ENCODE measurements around the gene TTLL13. TPM values are rescaled to one million over a fixed set of nuclear protein-coding genes. Genes with fewer than 3 reads are reported as not detected.

The TTLL13 gene
- total RNA-seq, 2 donors from 2014 or later = 0.15 to 0.46 TPM

DNA sequence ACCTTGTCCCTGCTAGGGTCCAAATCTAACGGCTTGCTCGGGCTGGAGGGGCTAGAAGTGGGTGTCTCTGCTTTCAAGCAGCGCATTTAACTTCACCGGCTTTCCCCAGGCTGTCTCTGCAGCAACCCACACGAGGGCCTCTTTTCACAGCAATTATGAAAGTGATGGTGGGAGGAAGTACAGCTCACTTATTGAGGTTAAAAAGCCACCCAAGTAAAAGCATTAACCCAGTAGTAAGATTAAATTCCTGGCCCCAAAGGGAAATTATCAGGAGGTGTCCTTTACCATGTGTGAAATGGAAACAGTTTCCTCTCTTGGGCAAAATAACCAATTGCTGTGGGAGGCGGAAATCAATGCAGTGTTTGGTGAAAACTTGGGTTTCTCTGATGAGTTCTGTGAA lies 57.2 kb downstream of the TTLL13 start:
- no peak overlapping the region for H3K4me3 Mint-ChIP-seq
- TF ChIP-seq, protein P1, sequence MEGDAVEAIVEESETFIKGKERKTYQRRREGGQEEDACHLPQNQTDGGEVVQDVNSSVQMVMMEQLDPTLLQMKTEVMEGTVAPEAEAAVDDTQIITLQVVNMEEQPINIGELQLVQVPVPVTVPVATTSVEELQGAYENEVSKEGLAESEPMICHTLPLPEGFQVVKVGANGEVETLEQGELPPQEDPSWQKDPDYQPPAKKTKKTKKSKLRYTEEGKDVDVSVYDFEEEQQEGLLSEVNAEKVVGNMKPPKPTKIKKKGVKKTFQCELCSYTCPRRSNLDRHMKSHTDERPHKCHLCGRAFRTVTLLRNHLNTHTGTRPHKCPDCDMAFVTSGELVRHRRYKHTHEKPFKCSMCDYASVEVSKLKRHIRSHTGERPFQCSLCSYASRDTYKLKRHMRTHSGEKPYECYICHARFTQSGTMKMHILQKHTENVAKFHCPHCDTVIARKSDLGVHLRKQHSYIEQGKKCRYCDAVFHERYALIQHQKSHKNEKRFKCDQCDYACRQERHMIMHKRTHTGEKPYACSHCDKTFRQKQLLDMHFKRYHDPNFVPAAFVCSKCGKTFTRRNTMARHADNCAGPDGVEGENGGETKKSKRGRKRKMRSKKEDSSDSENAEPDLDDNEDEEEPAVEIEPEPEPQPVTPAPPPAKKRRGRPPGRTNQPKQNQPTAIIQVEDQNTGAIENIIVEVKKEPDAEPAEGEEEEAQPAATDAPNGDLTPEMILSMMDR (conservative IDR thresholded peaks at IDR 0.05) = no peak
- H3K4me1 Mint-ChIP-seq = no peaks in the 10 kb centered on the region
- 83 to 90% methylated on average over 2 to 6 of the region's 6 CpGs for WGBS, 2 experiments (ENCODE audit: insufficient coverage in 1 of 2, insufficient read length in 1 of 2)
- DNase-seq = no peak
- Histone ChIP-seq H3K36me3 (ENCODE audit: control insufficient read depth, insufficient read depth, low read length) (no peaks in the 10 kb centered on the region), H3K27me3 (ENCODE audit: control insufficient read depth, insufficient read depth, low read length, poor library complexity, severe bottlenecking) (no peaks in the 10 kb centered on the region), H3K4me1 (ENCODE audit: control insufficient read depth, insufficient read depth, low read length) (no peaks in the 10 kb centered on the region), H3K9ac (ENCODE audit: extremely low read depth, low read length, poor library complexity, severe bottlenecking) (no peak overlapping the region), H3K4me3 (ENCODE audit: low read length) (no peak overlapping the region), H3K9me3 (ENCODE audit: control insufficient read depth, low read length) (no peaks in the 10 kb centered on the region), H3K27ac (ENCODE audit: low read depth, low read length) (no peak overlapping the region)
- no peak overlapping the region for H3K27ac Mint-ChIP-seq
- H3K9me3 Mint-ChIP-seq = no peaks in the 10 kb centered on the region
- H3K27me3 Mint-ChIP-seq (ENCODE audit: insufficient read depth) = peaks cover 2% of the 10 kb centered on the region
- H3K36me3 Mint-ChIP-seq (ENCODE audit: low read depth) = no peaks in the 10 kb centered on the region

DNA sequence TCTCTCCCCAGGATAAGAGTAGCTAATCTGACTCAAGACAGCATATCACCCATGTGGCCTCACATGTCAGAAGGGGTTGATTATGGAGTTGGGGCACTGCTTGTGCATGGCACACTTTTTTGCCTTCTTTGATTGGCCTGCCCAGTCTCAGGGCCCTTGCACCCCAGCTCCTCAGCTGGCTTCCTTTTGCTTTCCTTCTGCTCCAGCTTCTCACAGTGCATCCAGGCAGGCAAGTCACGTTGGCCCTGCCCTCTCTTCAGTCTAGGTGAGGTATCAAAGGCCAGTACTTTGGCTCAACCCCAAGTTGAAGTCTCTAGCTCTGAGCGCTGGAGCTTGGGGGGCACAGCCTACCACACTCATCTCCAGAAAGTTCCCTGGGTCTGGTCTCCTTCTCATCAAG lies 58.3 kb downstream of the TTLL13 start:
- no peak for DNase-seq
- no peaks in the 10 kb centered on the region for H3K9me3 ChIP-seq (ENCODE audit: control insufficient read depth, low read length)
- H3K9me3 Mint-ChIP-seq = no peaks in the 10 kb centered on the region
- no peaks in the 10 kb centered on the region for H3K4me1 Mint-ChIP-seq
- peaks cover 2% of the 10 kb centered on the region for H3K27me3 Mint-ChIP-seq (ENCODE audit: insufficient read depth)
- no peak overlapping the region for H3K4me3 ChIP-seq (ENCODE audit: low read length)
- no peak overlapping the region for H3K9ac ChIP-seq (ENCODE audit: extremely low read depth, low read length, poor library complexity, severe bottlenecking)
- WGBS, 2 experiments (ENCODE audit: insufficient coverage in 1 of 2, insufficient read length in 1 of 2) = 87% methylated on average over 2 of the region's 2 CpGs; no CpG with 5 or more reads in 1 of the 2 experiments
- no peak overlapping the region for H3K27ac Mint-ChIP-seq
- H3K27ac ChIP-seq (ENCODE audit: low read depth, low read length) = no peak overlapping the region
- no peaks in the 10 kb centered on the region for H3K27me3 ChIP-seq (ENCODE audit: control insufficient read depth, insufficient read depth, low read length, poor library complexity, severe bottlenecking)
- H3K4me3 Mint-ChIP-seq = no peak overlapping the region
- TF ChIP-seq, protein P1 (conservative IDR thresholded peaks at IDR 0.05) = no peak
- no peaks in the 10 kb centered on the region for H3K4me1 ChIP-seq (ENCODE audit: control insufficient read depth, insufficient read depth, low read length)
- H3K36me3 ChIP-seq (ENCODE audit: control insufficient read depth, insufficient read depth, low read length) = no peaks in the 10 kb centered on the region
- no peaks in the 10 kb centered on the region for H3K36me3 Mint-ChIP-seq (ENCODE audit: low read depth)

DNA sequence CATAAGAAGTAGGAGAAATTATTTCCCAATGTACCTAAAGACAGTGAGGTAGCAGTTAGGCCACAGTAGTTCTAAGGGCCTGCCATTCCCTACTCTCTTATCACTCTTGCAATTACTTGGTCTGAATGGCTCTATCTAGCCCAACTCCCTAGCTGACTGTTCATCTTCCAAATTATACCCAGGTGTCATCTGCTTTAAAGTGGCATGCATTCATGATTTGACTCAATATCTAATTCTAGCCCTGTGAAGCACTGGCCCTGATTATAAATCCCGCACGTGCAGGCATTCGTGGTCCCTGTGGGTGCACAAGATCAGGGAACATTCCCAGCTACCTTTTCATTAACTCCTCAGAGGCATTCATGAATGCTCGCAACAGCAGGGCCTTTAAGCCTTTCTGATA lies 59.7 kb downstream of the TTLL13 start:
- no peak overlapping the region for H3K27ac ChIP-seq (ENCODE audit: low read depth, low read length)
- H3K4me3 ChIP-seq (ENCODE audit: low read length) = no peak overlapping the region
- H3K9me3 ChIP-seq (ENCODE audit: control insufficient read depth, low read length) = no peaks in the 10 kb centered on the region
- no peaks in the 10 kb centered on the region for H3K27me3 ChIP-seq (ENCODE audit: control insufficient read depth, insufficient read depth, low read length, poor library complexity, severe bottlenecking)
- 87 to 98% methylated on average over 4 of the region's 4 CpGs for WGBS, 2 experiments (ENCODE audit: insufficient coverage in 1 of 2, insufficient read length in 1 of 2)
- no peak overlapping the region for H3K27ac Mint-ChIP-seq
- no peaks in the 10 kb centered on the region for H3K4me1 Mint-ChIP-seq
- TF ChIP-seq, protein P1 (conservative IDR thresholded peaks at IDR 0.05) = no peak
- no peaks in the 10 kb centered on the region for H3K9me3 Mint-ChIP-seq
- peaks cover 2% of the 10 kb centered on the region for H3K27me3 Mint-ChIP-seq (ENCODE audit: insufficient read depth)
- DNase-seq = no peak
- no peaks in the 10 kb centered on the region for H3K4me1 ChIP-seq (ENCODE audit: control insufficient read depth, insufficient read depth, low read length)
- H3K9ac ChIP-seq (ENCODE audit: extremely low read depth, low read length, poor library complexity, severe bottlenecking) = no peak overlapping the region
- H3K36me3 Mint-ChIP-seq (ENCODE audit: low read depth) = no peaks in the 10 kb centered on the region
- H3K36me3 ChIP-seq (ENCODE audit: control insufficient read depth, insufficient read depth, low read length) = no peaks in the 10 kb centered on the region
- no peak overlapping the region for H3K4me3 Mint-ChIP-seq

Other genes starting within 250 kb of the TTLL13 start
- 10 to 100 TPM; 31.8 to 39.1 TPM for gene ZNF710, start 248.2 kb upstream of the TTLL13 start, total RNA-seq
- gene IDH2, start 147.1 kb upstream of the TTLL13 start, total RNA-seq = 10 to 100 TPM; 27.0 to 50.8 TPM
- 10 to 100 TPM; 25.1 to 33.1 TPM for gene SEMA4B, start 48.2 kb upstream of the TTLL13 start, total RNA-seq
- 10 to 100 TPM; 31.3 to 34.0 TPM for gene CIB1, start 15.6 kb upstream of the TTLL13 start, total RNA-seq
- 1 to 10 TPM; 4.8 to 5.4 TPM for gene GDPGP1, start 15.3 kb upstream of the TTLL13 start, total RNA-seq
- 100 to 1,000 TPM in 1 of 2 donors, 10 to 100 TPM in 1; 89.3 to 103 TPM for gene NGRN, start 16.1 kb downstream of the TTLL13 start, total RNA-seq
- gene ZNF774, start 102.7 kb downstream of the TTLL13 start, total RNA-seq = 1 to 10 TPM; 2.5 to 3.6 TPM
- 100 to 1,000 TPM in 1 of 2 donors, 10 to 100 TPM in 1; 94.4 to 124 TPM for gene IQGAP1, start 138.7 kb downstream of the TTLL13 start, total RNA-seq

All from endodermal cell (in vitro differentiated cells).